H9 (cell line): ENCODE results near the gene ZGLP1. TPM values are rescaled to one million over a fixed set of nuclear protein-coding genes. Genes with fewer than 3 reads are reported as not detected.

Source experiments
- DNase-seq: peaks from one replicate; pipeline ENCODE4 v3.0.0-alpha.2; 2017
- H2AFZ ChIP-seq: one replicate; pipeline ENCODE4 v1.6.1; 2013; ENCODE audit warnings: mild to moderate bottlenecking, low read length, control low read depth, moderate library complexity
- H2AK5ac ChIP-seq: 2 replicates; pipeline ENCODE4 v1.6.1; 2013; ENCODE audit warnings: low read length, control low read depth, mixed read lengths; ENCODE audit not compliant: insufficient read length
- H2BK120ac ChIP-seq: one replicate; pipeline ENCODE4 v1.6.1; 2013; ENCODE audit warnings: low read depth, mild to moderate bottlenecking, low read length, control low read depth, inconsistent platforms; ENCODE audit not compliant: poor library complexity, severe bottlenecking
- H2BK12ac ChIP-seq: 2 replicates; pipeline ENCODE4 v1.6.1; 2013; ENCODE audit warnings: low read length, control low read depth, mixed read lengths, low read depth; ENCODE audit not compliant: insufficient read length
- H2BK15ac ChIP-seq: 2 replicates; pipeline ENCODE4 v1.6.1; 2013; ENCODE audit warnings: low read depth, low read length, control low read depth
- H2BK20ac ChIP-seq: one replicate; pipeline ENCODE4 v1.6.1; 2013; ENCODE audit warnings: low read depth, mild to moderate bottlenecking, low read length, control low read depth, inconsistent platforms; ENCODE audit not compliant: poor library complexity, severe bottlenecking
- H2BK5ac ChIP-seq: 2 replicates; pipeline ENCODE4 v1.6.1; 2013; ENCODE audit warnings: low read length, control low read depth, mixed read lengths; ENCODE audit not compliant: insufficient read length
- H3K14ac ChIP-seq: 2 replicates; pipeline ENCODE4 v1.6.1; 2013; ENCODE audit warnings: low read length, control low read depth; ENCODE audit not compliant: insufficient read depth
- H3K18ac ChIP-seq: 2 replicates; pipeline ENCODE4 v1.6.1; 2013; ENCODE audit warnings: low read depth, mild to moderate bottlenecking, mixed read lengths, low read length, control low read depth; ENCODE audit not compliant: insufficient read length
- H3K23ac ChIP-seq: 2 replicates; pipeline ENCODE4 v1.6.1; 2013; ENCODE audit warnings: low read length, control low read depth, mixed read lengths, low read depth; ENCODE audit not compliant: insufficient read length
- H3K23me2 ChIP-seq: 2 replicates; pipeline ENCODE4 v1.6.1; 2013; ENCODE audit warnings: low read depth, mild to moderate bottlenecking, mixed read lengths, low read length, control low read depth; ENCODE audit not compliant: insufficient read length, poor library complexity, severe bottlenecking
- H3K27ac ChIP-seq: 2 replicates; pipeline ENCODE4 v1.5.1; 2013; ENCODE audit warnings: low read length, control low read depth, mixed read lengths, low read depth; ENCODE audit not compliant: insufficient read length
- H3K27me3 ChIP-seq: 2 replicates; pipeline ENCODE4 v1.6.1; 2013; ENCODE audit warnings: low read length, control low read depth, inconsistent platforms; ENCODE audit not compliant: insufficient read depth
- H3K4ac ChIP-seq: 2 replicates; pipeline ENCODE4 v1.6.1; 2013; ENCODE audit warnings: low read depth, mild to moderate bottlenecking, control low read depth, inconsistent platforms, low read length, moderate library complexity
- H3K4me1 ChIP-seq: 2 replicates; pipeline ENCODE4 v1.6.1; 2013; ENCODE audit warnings: low read length, control low read depth, inconsistent platforms; ENCODE audit not compliant: insufficient read depth
- H3K4me2 ChIP-seq: 2 replicates; pipeline ENCODE4 v1.6.1; 2013; ENCODE audit warnings: low read length, control low read depth, mixed read lengths; ENCODE audit not compliant: insufficient read length, insufficient read depth
- H3K56ac ChIP-seq: 2 replicates; pipeline ENCODE4 v1.6.1; 2013; ENCODE audit warnings: low read depth, mild to moderate bottlenecking, mixed read lengths, low read length, control low read depth; ENCODE audit not compliant: insufficient read length
- H3K79me1 ChIP-seq: 2 replicates; pipeline ENCODE4 v1.6.1; 2013; ENCODE audit warnings: low read depth, mild to moderate bottlenecking, moderate library complexity, low read length, control low read depth, inconsistent platforms; ENCODE audit not compliant: insufficient read depth, poor library complexity, severe bottlenecking
- H3K79me2 ChIP-seq: 2 replicates; pipeline ENCODE4 v1.6.1; 2013; ENCODE audit warnings: low read length, control low read depth, inconsistent platforms; ENCODE audit not compliant: insufficient read depth
- H3K9ac ChIP-seq: 2 replicates; pipeline ENCODE4 v1.6.1; 2013; ENCODE audit warnings: low read length, control low read depth, mixed read lengths; ENCODE audit not compliant: insufficient read length; ENCODE audit errors: extremely low read depth
- H3K9me3 ChIP-seq: one replicate; pipeline ENCODE4 v1.6.1; 2013; ENCODE audit warnings: low read depth, low read length, inconsistent platforms; ENCODE audit not compliant: control insufficient read depth
- H3T11ph ChIP-seq: one replicate; pipeline ENCODE4 v1.6.1; 2013; ENCODE audit warnings: mild to moderate bottlenecking, low read length, control low read depth, inconsistent platforms
- H4K20me1 ChIP-seq: one replicate; pipeline ENCODE4 v1.6.1; 2013; ENCODE audit not compliant: control insufficient read depth, insufficient read length, insufficient read depth
- H4K5ac ChIP-seq: 2 replicates; pipeline ENCODE4 v1.6.1; 2013; ENCODE audit warnings: low read depth, mild to moderate bottlenecking, mixed read lengths, low read length, control low read depth; ENCODE audit not compliant: insufficient read length
- H4K8ac ChIP-seq: replicated peaks from 2 replicates; pipeline ENCODE4 v1.6.1; 2013; ENCODE audit warnings: low read length, control low read depth, mixed read lengths, low read depth; ENCODE audit not compliant: insufficient read length
- H4K91ac ChIP-seq: 2 replicates; pipeline ENCODE4 v1.6.1; 2013; ENCODE audit warnings: low read depth, mild to moderate bottlenecking, moderate library complexity, mixed read lengths, low read length, control low read depth; ENCODE audit not compliant: insufficient read length
- H3K27ac Mint-ChIP-seq, 3 experiments: 2 replicates in 2 of 3; 3 replicates in 1 of 3; pipeline ENCODE4 v1.8.0; 2020 to 2021; ENCODE audit warnings: mixed read lengths in 3 of 3, mild to moderate bottlenecking in 1 of 3, moderate library complexity in 1 of 3
- H3K27me3 Mint-ChIP-seq: 2 replicates; pipeline ENCODE4 v1.8.0; 2021; ENCODE audit warnings: low read depth, mild to moderate bottlenecking, moderate library complexity, mixed read lengths
- H3K36me3 Mint-ChIP-seq, 3 experiments: 2 replicates in 2 of 3; 3 replicates in 1 of 3; pipeline ENCODE4 v1.8.0; 2020 to 2021; ENCODE audit warnings: low read depth in 3 of 3, mixed read lengths in 3 of 3; ENCODE audit not compliant: insufficient read depth in 1 of 3
- H3K4me1 Mint-ChIP-seq, 2 experiments: 2 replicates each; pipeline ENCODE4 v1.8.0; 2020; ENCODE audit warnings: mixed read lengths in 2 of 2
- H3K4me3 Mint-ChIP-seq, 2 experiments: 2 replicates in 1 of 2; 3 replicates in 1 of 2; pipeline ENCODE4 v1.8.0; 2020 to 2021; ENCODE audit warnings: mild to moderate bottlenecking in 2 of 2, mixed read lengths in 2 of 2, moderate library complexity in 1 of 2
- H3K9me3 Mint-ChIP-seq, 2 experiments: 2 replicates in 1 of 2; 3 replicates in 1 of 2; pipeline ENCODE4 v1.8.0; 2020; ENCODE audit warnings: mild to moderate bottlenecking in 2 of 2, mixed read lengths in 2 of 2, moderate library complexity in 1 of 2
- WGBS: extraction: QIAGEN DNeasy Blood & Tissue Kit; methylation state at CpG from one replicate; pipeline ENCODE4 v1.1.7; 2013; ENCODE audit warnings: missing lambda C conversion rate, low lambda C conversion rate, mixed read lengths; ENCODE audit not compliant: insufficient read length; ENCODE audit errors: extremely low coverage; 5-methylcytosine and 5-hydroxymethylcytosine counted together
- total RNA-seq: library from RNA; stranded (reverse); gene quantifications from 2 replicates; pipeline ENCODE4 v1.2.1, GENCODE V29; 2021
- TF ChIP-seq, protein P1 (sequence below): fragments of 200-600 bp; sonication (generic); conservative IDR thresholded peaks from 3 replicates; pipeline ENCODE4 v1.8.0; 2021; ENCODE audit warnings: antibody characterized with exemption, mild to moderate bottlenecking

The ZGLP1 gene
- total RNA-seq, 1 experiment from 2014 or later = 6.9 TPM

DNA sequence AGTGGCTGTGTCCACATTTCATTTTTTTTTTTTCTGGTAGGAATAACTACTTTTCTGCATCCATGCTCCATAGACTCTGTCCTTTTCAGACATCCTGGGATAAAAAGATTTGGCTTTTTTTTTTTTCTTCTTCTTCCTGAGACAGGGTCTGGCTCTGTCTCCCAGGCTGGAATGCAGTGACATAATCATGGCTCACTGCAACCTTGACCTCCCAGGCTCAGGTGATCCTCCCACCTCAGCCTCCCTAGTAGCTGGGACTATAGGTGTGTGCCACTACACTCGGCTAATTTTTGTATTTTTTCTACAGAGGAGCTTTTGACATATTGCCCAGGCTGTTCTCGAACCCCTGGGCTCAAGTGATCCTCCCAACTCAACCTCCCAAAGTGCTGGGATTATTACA lies 33.9 kb upstream of the ZGLP1 start:
- Histone ChIP-seq H2BK12ac (no peak overlapping the region), H3K27me3 (no peaks in the 10 kb centered on the region), H4K91ac (no peak overlapping the region), H4K5ac (no peak overlapping the region), H3K23me2 (no peaks in the 10 kb centered on the region), H3K9me3 (no peaks in the 10 kb centered on the region), H2BK5ac (no peak overlapping the region), H3K79me2 (no peaks in the 10 kb centered on the region), H3K14ac (no peak overlapping the region), H2BK15ac (no peak overlapping the region), H3K56ac (no peak overlapping the region), H3K4ac (no peak overlapping the region), H3K27ac (no peak overlapping the region), H2AFZ (no peak overlapping the region), H3K4me2 (no peak overlapping the region), H3K79me1 (no peaks in the 10 kb centered on the region), H3K4me1 (peaks cover 6% of the 10 kb centered on the region; the same call in 1 of the 2 replicates), H3K18ac (no peak overlapping the region), H4K20me1 (no peaks in the 10 kb centered on the region), H3K23ac (no peak overlapping the region), H2BK120ac (no peak overlapping the region), H2AK5ac (no peak overlapping the region), H4K8ac (no peak overlapping the region), H3K9ac (no peak overlapping the region), H2BK20ac (no peak overlapping the region), H3T11ph (no peak overlapping the region)
- TF ChIP-seq, protein P1, sequence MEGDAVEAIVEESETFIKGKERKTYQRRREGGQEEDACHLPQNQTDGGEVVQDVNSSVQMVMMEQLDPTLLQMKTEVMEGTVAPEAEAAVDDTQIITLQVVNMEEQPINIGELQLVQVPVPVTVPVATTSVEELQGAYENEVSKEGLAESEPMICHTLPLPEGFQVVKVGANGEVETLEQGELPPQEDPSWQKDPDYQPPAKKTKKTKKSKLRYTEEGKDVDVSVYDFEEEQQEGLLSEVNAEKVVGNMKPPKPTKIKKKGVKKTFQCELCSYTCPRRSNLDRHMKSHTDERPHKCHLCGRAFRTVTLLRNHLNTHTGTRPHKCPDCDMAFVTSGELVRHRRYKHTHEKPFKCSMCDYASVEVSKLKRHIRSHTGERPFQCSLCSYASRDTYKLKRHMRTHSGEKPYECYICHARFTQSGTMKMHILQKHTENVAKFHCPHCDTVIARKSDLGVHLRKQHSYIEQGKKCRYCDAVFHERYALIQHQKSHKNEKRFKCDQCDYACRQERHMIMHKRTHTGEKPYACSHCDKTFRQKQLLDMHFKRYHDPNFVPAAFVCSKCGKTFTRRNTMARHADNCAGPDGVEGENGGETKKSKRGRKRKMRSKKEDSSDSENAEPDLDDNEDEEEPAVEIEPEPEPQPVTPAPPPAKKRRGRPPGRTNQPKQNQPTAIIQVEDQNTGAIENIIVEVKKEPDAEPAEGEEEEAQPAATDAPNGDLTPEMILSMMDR = no peak
- Mint-ChIP-seq H3K9me3 (no peaks in the 10 kb centered on the region), H3K36me3 (no peaks in the 10 kb centered on the region), H3K27ac (no peak overlapping the region), H3K4me1 (peaks cover 12 to 17% of the 10 kb centered on the region in 2 experiments), H3K4me3 (no peak overlapping the region), H3K27me3 (no peaks in the 10 kb centered on the region)
- no CpG with 5 or more reads among the region's 2 CpGs for WGBS
- no peak for DNase-seq
